ENCODE measurements around the gene DDR1.

The DDR1 gene

GRCh38 chr6:30881392-30882203 is 2.7 kb upstream of the DDR1 start:
- DNase-seq (ENCODE audit: low read depth) = peak; percentile 63

- DNase-seq (ENCODE audit: low read depth) = no peak
Measured at GRCh38 chr6:30882204-30882758, 2.0 kb upstream of the DDR1 start.

GRCh38 chr6:30882759-30883684 is 1.3 kb upstream of the DDR1 start:
- no peak for DNase-seq (ENCODE audit: low read depth)

- DNase-seq (ENCODE audit: low read depth) = peak; percentile 81
Measured at GRCh38 chr6:30884521-30885480, 482 bp downstream of the DDR1 start.

- peak; percentile 61 for DNase-seq (ENCODE audit: low read depth)
Measured at GRCh38 chr6:30885481-30885998, 1.2 kb downstream of the DDR1 start.

- peak; percentile 90 for DNase-seq (ENCODE audit: low read depth)
Measured at GRCh38 chr6:30885999-30886896, 1.9 kb downstream of the DDR1 start.

GRCh38 chr6:30886897-30887255 is 2.6 kb downstream of the DDR1 start:
- no peak for DNase-seq (ENCODE audit: low read depth)

- DNase-seq (ENCODE audit: low read depth) = peak; percentile 63
Measured at GRCh38 chr6:30887901-30888815, 3.8 kb downstream of the DDR1 start.

GRCh38 chr6:30888816-30889495 is 4.6 kb downstream of the DDR1 start:
- no peak for DNase-seq (ENCODE audit: low read depth)

GRCh38 chr6:30889496-30889885 is 5.2 kb downstream of the DDR1 start:
- no peak for DNase-seq (ENCODE audit: low read depth)

GRCh38 chr6:30889921-30890645 is 5.8 kb downstream of the DDR1 start:
- DNase-seq (ENCODE audit: low read depth) = no peak

GRCh38 chr6:30890646-30891449 is 6.5 kb downstream of the DDR1 start:
- DNase-seq (ENCODE audit: low read depth) = no peak

- no peak for DNase-seq (ENCODE audit: low read depth)
Measured at GRCh38 chr6:30891450-30891723, 7.1 kb downstream of the DDR1 start.

- no peak for DNase-seq (ENCODE audit: low read depth)
Measured at GRCh38 chr6:30891816-30892538, 7.7 kb downstream of the DDR1 start.

GRCh38 chr6:30893001-30893591 is 8.8 kb downstream of the DDR1 start:
- DNase-seq (ENCODE audit: low read depth) = no peak

GRCh38 chr6:30893666-30894065 is 9.3 kb downstream of the DDR1 start:
- no peak for DNase-seq (ENCODE audit: low read depth)

Data from amniotic epithelial cell (primary cell).